Measurements from ENCODE around the gene IL16.

Gene IL16

GRCh38 chr15:81291916-81292522, 95.3 kb downstream of the IL16 start:
- no peak for DNase-seq (ENCODE audit: insufficient read length, low spot score)
- TF ChIP-seq, protein P1, sequence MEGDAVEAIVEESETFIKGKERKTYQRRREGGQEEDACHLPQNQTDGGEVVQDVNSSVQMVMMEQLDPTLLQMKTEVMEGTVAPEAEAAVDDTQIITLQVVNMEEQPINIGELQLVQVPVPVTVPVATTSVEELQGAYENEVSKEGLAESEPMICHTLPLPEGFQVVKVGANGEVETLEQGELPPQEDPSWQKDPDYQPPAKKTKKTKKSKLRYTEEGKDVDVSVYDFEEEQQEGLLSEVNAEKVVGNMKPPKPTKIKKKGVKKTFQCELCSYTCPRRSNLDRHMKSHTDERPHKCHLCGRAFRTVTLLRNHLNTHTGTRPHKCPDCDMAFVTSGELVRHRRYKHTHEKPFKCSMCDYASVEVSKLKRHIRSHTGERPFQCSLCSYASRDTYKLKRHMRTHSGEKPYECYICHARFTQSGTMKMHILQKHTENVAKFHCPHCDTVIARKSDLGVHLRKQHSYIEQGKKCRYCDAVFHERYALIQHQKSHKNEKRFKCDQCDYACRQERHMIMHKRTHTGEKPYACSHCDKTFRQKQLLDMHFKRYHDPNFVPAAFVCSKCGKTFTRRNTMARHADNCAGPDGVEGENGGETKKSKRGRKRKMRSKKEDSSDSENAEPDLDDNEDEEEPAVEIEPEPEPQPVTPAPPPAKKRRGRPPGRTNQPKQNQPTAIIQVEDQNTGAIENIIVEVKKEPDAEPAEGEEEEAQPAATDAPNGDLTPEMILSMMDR (IDR thresholded peaks at IDR 0.05; ENCODE audit: insufficient read depth, missing control alignments), result no peak
- FAIRE-seq, result no peak

DNA sequence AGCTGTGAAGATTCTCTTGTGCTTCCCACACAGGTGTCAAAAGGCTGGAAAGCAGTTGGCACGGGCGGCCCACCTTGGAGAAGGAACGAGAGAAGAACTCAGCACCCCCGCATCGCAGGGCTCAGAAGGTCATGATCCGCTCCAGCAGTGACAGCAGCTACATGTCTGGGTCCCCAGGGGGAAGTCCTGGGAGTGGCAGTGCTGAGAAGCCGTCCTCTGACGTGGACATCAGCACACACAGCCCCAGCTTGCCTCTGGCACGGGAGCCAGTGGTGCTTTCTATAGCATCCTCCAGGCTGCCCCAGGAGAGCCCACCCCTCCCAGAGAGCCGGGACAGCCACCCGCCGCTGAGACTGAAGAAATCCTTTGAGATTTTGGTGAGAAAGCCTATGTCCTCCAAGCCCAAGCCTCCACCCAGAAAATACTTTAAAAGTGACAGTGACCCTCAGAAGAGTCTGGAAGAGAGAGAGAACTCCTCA, 95.9 kb downstream of the IL16 start:
- DNase-seq (ENCODE audit: insufficient read length, low spot score) (no peak), FAIRE-seq (no peak)
- TF ChIP-seq, protein P1 (IDR thresholded peaks at IDR 0.05; ENCODE audit: insufficient read depth, missing control alignments), result no peak

DNA sequence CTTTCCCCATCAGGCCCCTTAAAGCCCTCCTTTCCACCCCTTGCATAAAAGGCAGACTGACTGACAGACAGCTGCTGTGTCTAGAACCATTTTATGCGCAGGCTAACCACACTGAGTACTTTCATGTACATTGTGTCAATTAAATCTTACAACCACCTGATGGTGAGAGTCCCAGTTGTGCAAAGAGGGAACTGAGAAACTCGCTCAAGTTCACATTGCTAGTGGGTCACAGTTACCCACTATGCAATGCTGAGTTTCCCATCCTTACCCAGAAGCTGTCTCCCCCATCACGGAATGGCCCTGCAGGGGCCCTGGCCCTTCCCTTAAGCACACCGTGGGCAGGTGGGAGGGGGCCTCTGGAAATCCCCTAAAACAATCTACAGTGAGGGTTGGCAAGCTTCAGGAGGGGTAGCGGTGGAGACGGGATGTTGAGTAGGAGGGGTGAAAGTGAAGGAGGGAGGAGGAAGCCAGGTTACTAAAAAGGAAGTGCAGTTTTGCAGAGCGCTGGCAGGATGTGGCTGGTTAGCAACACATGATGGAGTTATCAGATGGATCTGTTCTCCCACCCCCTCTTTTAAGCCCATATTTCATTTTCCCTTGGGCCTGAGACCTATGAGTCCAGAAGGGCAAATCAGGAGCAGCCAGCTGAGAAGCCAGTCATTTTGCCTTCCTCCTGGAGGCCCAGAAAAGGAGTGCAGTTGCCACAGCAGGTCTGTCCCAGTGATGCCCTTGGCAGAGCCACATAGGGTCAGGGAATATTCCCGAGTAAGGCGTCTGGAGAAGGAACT, 97.2 kb downstream of the IL16 start:
- DNase-seq (ENCODE audit: insufficient read length, low spot score) (no peak), FAIRE-seq (no peak)
- TF ChIP-seq, protein P1 (IDR thresholded peaks at IDR 0.05; ENCODE audit: insufficient read depth, missing control alignments), result no peak

DNA sequence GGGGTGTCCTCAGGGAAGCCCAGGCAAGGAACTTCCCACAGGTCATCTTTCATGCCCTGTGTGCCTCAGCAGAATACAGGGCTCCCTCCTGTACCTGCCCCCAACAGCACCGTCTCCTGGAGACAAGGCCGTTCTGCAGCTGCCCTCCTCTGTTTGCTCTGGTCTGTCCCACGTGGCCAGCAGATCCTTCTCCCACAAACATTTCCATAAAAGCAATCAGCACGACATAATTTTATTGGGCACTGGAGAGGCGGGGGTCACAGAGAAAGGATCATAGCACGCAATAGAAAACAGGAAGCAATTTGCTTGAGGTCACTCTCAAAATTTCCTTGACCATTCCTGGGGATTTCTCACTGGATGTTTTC, 97.8 kb downstream of the IL16 start:
- TF ChIP-seq, protein P1 (IDR thresholded peaks at IDR 0.05; ENCODE audit: insufficient read depth, missing control alignments), result no peak
- FAIRE-seq (no peak), DNase-seq (ENCODE audit: insufficient read length, low spot score) (no peak)

DNA sequence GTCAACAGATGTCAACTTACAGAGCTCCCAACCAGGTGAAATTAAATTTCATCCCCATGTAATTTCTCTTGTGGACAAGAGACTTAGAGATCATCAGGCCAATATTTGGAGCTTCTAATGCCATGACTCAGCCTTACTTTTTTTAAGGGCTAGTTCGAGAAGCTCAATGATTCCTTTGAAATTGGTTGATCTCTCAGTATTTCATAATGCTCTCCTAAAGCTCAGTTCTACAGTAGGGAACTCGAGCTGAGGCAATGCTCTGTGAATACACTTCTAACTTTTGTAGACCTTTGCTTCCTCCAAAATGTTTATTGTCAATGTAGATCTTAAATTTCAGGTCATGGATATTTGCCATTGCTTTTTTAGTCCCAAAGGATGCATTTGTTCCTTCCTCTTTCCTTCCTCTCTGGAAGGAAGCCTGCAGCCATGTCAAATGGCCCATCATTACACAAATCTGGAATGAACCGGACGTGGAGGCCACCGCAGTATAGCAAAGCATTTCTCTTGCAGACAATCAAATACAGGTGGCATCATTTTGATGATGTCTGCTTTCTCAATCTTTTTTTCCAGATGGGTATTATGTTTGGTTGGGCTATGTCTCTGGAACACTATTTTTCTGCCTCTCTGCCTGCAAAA, 98.9 kb downstream of the IL16 start:
- DNase-seq (ENCODE audit: insufficient read length, low spot score) (no peak), FAIRE-seq (no peak)
- TF ChIP-seq, protein P1 (IDR thresholded peaks at IDR 0.05; ENCODE audit: insufficient read depth, missing control alignments), result no peak

GRCh38 chr15:81296186-81296585, 99.5 kb downstream of the IL16 start:
- FAIRE-seq, result no peak
- DNase-seq (ENCODE audit: insufficient read length, low spot score), result no peak
- TF ChIP-seq, protein P1 (IDR thresholded peaks at IDR 0.05; ENCODE audit: insufficient read depth, missing control alignments), result no peak

All from D721Med (cell line).